ENCODE measurements around the gene GOLGA6C.
"Not testable (repeated sequence)": the region's sequence is repeated elsewhere in the genome, so short reads cannot be mapped to it uniquely, and the experiment has no call there.

GOLGA6C gene, protein sequence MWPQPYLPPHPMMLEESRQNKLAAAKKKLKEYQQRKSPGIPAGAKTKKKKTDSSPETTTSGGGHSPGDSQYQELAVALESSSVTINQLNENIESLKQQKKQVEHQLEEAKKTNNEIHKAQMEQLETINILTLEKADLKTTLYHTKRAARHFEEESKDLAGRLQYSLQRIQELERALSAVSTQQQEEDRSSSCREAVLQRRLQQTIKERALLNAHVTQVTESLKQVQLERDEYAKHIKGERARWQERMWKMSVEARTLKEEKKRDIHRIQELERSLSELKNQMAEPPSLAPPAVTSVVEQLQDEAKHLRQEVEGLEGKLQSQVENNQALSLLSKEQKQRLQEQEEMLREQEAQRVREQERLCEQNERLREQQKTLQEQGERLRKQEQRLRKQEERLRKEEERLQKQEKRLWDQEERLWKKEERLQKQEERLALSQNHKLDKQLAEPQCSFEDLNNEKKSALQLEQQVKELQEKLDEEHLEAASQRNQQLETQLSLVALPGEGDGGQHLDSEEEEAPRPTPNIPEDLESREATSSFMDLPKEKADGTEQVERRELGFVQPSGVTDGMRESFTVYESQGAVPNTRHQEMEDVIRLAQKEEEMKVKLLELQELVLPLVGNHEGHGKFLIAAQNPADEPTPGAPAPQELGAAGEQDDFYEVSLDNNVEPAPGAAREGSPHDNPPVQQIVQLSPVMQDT

DNA sequence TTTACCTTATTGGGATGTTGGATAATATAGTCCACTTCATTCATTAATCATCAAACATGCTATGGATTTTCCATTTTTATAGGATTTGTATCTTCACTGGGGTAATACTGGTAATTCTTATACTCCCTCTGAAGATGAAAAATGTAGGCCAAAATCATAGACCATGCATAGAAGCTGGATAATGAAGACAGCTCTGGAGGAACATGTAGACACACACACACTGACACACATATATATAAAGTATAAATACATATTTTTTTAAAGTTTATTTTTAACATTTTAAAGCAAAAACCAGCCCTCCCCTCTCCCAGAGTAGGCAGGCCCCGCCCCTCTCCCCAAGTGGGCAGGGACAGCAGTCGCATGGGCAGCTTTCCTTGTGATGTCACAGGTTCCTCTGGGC, at the start of gene GOLGA6C:
TSS of gene GOLGA6C (plus strand) at position 301 of the 400 bp plus-strand sequence. CDS start 265 bp downstream, outside the sequence.
- not testable (repeated sequence) for DNase-seq (ENCODE audit: low read depth)

DNA sequence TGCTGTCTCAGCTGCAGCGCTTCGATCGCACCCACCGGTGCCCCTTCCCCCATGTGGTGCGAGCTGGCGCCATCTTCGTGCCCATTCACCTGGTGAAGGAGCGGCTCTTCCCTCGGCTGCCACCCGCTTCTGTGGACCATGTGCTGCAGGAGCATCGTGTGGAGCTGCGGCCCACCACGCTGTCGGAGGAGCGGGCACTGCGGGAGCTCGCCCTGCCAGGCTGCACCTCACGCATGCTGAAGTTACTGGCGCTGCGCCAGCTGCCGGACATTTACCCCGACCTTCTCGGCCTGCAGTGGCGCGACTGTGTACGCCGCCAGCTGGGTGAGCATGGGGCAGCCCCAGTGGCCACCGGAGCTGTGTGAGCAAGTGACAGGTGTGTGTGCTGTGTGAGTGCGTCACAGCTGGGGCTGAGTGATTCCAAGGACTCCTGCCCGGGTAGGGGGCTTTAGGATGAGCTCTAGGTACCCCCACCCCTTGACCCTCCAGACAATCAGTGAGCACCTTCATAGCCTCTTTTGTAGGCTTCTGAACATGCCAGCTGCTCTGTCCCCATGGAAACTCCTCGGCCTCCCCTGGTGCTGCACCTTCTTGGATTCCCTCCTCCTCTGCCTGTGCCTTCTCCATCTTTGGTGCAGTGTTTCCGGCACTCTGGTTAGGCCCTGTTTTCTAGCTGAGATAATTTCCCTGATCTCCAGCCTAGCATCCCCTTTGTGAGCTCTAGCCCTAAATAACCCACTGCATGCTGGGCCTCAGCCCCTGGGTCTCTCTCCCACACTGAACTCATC, 49.4 kb upstream of the GOLGA6C start:
- no peak for DNase-seq (ENCODE audit: low read depth)

DNA sequence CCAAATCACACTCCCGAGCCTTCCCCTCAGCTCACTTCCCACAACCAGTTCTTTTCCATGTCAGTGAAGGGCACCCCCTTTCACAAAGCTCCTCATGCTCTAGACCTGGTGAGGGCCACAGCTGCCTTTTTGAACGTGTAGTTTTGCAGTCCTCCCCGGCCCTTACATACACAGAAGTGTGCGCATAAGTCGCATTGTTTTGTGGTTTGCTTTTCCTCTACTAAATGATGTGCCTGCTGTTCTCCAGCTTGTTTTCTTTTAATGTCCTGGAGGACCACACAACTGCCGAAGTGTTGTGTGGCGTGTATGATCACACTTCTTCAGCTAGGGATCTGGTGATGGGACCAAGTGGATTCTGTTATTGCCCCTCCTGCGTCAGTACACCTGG, 48.9 kb upstream of the GOLGA6C start:
- no peak for DNase-seq (ENCODE audit: low read depth)

DNA sequence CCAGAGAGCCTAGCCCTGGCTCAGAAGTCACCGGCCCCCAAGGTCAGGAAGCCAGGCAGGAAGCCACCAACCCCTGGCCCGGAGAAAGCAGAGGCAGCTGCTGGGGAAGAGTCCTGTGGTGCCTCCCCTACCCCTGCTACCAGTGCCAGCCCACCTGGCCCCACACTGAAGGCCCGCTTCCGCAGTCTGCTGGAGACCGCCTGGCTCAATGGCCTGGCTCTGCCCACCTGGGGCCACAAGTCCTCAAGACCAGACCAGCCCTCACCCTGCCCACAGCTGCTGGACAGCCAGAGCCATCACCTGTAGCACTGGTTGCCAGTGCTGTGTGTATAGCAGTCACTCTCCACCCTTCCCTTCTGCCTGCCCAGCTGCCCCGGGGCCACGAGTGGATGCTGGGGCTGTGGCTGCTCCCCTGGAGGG, 47.3 kb upstream of the GOLGA6C start:
- no peak for DNase-seq (ENCODE audit: low read depth)

DNA sequence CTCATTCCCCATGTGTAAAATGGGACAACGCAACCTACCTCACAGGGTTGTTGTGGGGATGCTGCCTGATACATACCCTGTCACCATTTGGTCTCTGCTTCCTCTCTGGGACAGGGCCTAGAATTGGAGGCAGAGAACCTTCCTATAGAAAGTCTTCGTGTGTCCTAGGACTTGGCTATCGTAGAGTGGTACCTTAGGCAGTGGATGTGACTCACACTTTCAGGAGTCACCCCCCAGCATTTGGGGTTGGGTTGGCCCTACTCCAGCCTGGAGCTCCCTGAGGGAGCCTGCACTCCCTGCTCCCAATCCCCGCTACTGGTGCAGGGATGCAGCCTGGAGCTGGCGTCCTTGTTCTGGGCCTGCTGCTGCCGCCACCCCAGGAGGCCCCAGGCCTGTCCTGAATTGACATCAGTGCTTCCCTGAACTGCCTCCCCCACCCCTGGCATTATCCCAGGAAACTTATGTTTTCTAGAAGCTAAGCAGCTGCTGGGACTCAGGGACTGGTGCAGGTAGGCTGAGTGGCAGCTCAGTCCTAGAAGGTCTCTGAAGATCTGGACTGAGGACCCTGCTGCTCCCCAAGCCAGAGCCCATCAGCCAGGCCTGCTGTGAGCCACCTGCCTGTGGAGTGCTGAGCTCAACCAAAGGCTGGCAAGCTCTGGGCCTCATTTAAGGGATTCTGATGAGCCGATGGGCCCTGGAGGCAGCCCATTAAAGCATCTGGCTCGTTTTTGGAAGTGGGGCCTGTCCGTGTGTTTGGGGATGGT, 46.5 kb upstream of the GOLGA6C start:
- no peak for DNase-seq (ENCODE audit: low read depth)

DNA sequence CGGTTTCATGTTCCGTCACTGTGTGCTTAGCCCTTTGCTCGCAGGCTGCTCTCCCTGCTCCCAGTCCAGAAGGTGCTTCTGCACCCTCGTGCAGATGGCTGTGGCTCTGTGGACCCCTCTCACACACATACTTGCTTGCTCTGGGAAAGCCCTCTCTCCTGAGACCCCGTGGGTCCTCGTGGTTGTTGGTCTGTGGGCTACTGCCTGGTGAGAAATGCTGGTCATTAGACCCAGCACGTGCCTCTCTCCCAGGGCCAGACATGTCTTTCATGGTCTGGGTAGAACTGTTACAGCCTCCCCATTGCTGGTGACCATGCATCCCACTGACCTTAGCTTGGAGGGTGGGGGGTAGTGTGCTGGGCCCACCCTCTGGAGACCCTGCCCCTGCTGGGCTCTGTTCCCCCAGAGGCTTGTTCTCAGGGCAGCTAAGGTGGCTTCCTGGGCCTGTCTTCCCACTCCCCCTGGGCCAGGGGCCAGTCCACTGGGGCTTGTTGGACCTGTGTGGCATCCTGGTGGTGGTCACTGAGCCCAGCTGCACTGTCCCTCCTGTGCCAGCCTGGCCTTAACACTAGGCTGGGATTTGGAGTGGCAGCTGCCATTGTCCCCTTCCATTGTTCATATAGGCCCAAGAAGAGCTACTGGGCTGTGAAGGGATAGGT, 45.8 kb upstream of the GOLGA6C start:
- no peak for DNase-seq (ENCODE audit: low read depth)

DNA sequence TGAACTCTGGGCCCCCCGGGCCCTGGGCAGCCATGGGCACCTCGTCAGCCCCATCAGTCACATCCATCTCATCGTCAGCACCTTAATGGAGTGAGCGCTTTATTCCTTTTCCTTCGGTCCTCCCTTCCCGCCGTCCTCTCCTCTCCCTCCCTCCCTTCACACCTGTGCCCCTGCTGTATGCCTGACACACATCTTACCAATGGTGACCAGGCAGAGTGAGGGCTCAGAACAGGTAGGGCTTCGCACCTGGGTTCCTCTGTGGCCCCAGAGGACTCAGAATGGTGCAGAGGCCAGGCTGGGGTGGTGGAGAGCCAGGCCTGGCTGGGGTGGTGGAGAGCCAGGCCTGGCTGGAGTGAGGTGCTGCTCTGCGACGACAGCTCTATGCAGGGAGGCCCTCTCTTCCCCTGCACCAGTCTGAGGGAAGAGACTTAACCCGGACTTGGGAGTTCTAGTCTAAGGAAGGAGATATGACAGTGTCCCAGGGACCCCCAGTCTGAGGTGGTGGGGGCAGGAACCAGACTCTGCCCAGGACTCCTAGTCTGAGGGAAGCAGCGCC, 44.8 kb upstream of the GOLGA6C start:
- no peak for DNase-seq (ENCODE audit: low read depth)

DNA sequence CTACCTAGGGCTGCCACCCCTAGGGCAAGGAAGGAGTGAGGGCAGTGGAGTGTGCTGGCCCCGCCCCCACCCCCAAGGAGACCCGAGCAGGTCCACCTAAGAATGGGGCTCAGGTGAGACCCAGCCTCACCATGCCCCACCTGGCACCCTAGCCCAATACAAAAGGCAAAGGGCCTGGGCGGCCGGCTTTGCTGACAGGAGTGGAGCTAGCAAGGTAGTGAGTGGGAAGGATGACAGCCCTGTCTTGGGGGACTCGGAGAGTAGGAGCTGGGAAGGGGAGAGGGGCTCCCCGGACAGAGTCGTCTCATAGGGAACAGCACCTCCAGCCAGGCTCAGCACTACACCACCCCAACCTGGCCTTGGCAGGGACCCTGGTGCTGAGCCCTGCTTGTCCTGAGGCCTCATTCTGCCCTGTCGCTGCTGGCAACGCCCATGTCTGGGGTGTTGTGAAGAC, 44.3 kb upstream of the GOLGA6C start:
- no peak for DNase-seq (ENCODE audit: low read depth)

DNA sequence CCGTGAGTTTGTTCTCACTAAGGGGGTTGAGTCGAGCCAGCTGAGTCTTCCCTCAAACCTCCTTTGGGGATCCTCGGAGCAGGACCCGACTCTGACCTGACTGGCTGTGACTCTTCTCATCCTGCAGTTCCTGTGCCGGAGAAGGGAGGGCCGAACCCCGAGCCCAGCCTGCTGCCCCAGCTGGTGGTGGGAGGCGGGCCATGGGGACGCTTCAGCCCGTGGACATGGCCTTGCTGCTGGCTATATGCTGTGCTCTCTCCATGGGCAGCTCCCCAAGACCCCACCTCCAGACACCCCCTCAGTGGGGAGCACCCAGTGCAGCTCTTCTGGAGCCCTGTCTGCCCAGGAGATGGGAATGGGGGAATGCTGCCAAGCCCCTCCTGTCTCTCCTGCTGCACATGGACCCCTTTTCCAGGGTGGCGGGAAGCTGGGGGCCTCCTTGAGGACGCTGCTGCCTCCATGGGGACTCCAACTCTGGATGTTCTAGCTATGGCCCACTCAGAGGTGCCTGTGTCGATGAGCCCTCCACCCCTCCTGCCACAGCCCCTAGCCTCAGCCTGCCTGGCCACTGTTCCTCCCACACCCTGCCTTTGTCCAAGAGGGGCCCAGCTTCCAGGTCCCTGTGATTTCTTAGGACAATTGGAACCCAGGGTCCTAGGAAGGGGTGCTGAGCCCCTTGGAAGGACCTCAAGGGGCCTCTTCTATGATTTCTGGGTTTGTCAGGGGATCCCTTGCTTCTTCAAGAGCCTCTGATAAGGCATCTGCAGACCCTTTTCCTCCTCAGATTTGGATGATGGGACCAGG, 43.6 kb upstream of the GOLGA6C start:
- no peak for DNase-seq (ENCODE audit: low read depth)

DNA sequence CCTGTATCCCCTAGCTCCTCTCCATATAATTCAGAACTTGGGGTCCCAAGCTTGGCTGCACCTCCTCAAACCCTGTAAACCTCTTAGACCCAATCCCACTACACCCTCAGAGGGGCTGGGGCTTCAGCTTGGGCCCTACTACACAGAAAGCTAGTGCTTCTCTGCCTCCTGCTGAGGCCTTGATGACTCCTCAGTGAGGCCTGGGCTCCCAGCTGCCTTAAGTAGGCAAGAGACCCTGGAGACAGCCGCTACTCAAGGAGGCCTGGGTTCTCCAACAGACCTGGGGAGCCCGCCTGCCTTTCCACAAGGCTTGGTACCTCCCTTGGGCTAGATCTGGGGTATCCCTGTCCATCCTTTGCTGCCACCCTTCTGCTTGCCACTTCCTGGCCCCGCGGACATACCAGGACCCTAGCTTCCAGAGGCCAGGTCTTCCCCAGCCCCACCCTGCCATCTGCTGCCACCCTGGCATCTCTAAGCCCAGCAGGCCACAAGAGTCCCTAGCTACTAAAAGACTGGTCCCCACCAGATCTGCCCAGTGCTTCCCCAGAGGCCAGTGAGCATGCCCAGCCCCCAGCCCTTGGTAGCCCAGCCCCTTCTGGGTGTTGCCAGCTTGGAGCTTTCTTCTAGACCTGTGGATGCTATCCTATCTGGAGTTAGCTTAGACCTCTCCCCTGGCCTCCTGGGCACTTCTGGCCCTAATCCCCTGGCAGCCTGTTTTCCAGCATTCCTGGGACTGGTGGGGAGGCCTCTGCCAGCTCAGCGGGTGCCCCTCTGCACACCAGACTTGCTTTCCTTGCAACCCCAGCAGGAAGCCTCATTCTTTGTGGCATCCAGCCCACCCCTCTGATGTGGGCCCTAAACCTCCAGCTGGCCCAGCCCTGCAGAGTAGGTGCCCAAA, 42.8 kb upstream of the GOLGA6C start:
- DNase-seq (ENCODE audit: low read depth): no peak

DNA sequence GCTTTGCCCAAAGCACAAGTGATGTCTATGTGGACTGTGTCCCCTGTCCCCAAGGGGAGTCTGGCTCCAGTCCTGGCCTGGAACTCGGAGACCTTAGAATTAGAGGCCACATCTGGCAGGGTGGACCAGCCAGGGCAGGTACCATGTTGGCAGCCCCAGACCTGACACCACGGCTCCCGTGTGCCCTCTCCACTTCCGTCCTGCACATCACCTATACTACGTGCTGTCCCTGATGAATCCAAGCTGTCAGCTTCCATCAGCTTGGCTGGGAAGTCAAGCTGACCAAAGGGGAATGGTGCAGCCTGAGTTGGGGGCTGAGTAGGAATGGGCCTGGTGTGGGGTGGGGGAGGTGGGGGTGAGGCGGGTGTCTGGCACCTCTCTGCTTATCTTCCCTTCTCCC, 41.1 kb upstream of the GOLGA6C start:
- no peak for DNase-seq (ENCODE audit: low read depth)

DNA sequence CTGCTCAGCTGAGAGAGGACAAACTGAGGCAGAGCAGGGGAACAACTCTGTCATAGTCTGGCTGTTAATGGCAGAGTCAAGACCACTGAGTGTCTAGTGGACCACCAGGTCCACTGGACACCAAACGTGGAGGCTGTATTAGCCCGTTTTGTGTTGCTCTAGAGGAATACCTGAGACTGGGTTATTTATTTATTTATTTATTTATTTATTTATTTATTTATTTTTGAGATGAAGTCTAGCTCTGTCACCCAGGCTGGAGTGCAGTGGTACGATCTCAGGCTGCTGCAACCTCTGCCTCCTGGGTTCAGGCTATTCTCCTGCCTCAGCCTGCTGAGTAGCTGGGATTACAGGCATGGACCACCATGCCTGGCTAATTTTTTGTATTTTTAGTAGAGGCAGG, 40.6 kb upstream of the GOLGA6C start:
- DNase-seq (ENCODE audit: low read depth): not testable (repeated sequence)

DNA sequence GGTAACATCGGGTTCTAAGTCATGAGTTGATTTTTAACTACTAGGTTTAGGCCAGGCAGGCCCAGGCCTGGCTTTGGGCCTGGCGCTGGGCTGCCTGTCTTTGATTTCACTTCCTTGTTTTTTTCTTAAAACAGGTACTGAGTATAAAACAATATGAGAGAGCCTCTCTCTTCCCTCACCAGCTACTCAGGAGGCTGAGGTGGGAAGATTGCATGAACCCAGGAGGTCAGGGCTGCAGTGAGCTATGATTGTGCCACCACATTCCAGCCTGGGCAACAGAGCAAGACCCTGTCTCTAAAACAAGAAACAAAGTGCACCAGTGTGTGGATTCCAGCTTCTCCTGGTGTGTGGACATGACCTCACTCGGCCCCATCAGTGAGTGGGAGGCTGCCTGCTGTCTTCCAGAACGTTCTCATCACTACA, 38.6 kb upstream of the GOLGA6C start:
- DNase-seq (ENCODE audit: low read depth): not testable (repeated sequence)

DNA sequence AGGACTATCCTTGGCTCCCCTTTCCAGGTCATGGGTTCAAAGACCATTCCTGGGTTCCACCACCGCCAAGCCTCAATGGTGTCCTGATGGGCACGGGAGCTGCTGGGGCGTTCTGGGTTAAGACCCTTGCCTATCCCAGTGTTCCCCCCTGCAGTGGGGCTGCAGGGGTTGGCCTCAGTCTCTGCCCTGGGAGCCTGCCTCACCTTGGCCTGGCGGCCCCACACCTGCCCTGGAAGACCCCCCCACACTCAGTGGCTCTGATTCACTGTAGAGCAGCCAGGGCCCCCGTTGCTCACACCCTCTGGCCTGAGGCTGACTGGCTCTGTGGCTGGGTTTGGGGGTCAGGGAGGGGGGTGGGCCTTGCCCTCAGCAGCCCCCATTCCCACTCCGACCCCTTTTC, 34.4 kb upstream of the GOLGA6C start:
- no peak for DNase-seq (ENCODE audit: low read depth)

DNA sequence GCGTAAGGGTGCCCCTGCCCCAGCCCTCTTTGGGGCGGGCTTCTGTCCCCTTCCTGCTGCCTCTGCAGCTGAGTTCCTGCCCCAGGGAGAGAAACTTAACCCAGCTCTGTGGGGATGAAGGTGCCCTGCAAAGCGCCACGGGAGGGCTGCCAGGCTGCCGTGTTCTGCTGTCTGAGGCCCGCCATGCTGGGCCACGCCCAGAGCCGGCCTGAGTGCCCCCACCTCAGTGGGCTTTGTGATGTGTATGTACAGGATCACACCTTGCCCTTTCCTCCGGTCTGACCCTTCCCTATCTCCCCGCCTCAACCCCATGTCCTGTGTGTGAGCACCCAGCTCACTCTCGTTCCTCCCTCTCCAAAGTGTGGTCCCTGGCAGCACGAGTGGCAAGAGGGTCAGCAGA, 33.9 kb upstream of the GOLGA6C start:
- DNase-seq (ENCODE audit: low read depth): no peak

DNA sequence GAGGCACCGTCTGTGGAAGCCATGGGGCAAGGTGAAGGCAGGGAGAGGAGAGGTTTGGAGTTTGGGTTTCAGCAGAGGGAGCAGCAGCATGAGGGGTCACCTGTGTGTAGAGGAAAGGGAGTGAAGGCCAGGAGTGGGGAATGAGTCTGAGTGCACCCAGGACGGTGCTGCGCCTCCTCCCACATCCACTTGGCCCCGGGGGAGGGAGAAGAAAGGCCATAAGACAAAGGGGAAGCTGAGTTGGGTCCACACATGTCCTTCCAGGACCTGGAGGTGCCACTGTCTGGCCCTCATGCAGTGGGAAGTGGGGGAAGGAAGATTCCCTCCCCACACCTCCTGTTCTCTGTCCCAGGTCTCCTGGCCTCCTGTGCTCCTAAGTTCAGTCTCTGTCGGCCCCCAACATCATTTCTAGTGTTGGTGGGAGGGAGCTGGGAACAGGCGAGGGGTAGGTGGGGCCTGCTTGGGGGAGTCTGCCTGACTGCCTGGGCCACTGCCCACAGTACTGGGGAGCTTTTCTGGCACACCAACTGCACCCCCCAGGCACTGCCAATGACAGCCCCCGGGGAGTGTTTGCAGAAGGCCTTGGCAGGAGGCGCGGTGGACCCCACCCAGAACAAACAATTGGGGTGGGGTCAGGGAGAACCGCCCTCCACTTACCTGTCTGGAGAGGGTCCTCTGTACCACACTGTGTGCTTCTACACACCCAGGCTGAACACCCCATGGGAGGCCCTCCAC, 32.9 kb upstream of the GOLGA6C start:
- not testable (repeated sequence) for DNase-seq (ENCODE audit: low read depth)

DNA sequence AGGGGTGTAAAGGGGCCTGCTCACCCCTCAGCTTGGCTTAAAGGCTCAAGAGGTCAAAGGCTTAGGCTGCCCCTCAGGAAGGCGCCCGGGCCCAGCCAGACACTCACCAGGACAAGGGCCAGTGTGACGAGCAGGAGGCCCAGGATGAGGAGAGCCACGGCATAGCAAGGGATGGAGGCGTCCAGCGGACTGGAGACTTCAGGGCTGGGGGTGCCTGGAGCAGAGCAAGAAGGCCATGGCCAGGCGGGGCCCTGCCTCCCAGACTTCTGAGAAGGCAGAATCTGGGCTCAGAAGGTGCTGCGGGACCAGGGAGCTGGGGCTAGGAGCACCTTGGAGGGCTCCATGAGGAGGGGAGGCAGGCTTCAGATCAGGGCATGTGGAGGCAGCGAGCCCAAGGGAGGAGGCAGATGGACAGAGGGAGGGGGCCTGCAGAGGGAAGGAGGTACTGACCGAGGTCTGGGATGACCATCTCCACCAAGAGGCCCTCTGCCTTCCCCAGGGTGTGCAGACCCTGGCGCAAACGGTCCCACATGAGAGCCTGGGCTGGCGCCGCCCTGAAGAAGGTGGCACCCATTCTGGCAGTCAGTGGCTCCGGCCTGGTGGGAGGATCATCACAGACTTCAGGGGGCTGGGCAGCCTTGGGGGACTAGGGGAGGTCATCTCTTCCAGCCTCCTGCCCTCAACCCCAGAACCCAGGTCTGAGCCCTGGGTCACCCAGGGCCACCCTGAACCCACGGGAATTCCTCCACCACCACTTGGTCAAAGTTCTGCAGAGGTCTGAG, 32.0 kb upstream of the GOLGA6C start:
- DNase-seq (ENCODE audit: low read depth): no peak
